Activated naive CD4-positive, alpha-beta T cell treated with anti-CD3 and anti-CD28 coated beads, Interleukin-2, amount 10 ng/mL, durations not matched to agents 7 days and 5 days (primary cell): ENCODE results near the gene MMS19.
"Not testable (repeated sequence)": the region's sequence is repeated elsewhere in the genome, so short reads cannot be mapped to it uniquely, and the experiment has no call there.

Experiments
- CTCF ChIA-PET: fragments of 350-600 bp; sonication (Branson Sonifier 250); formaldehyde crosslinking; loops from one replicate; lab custom pipeline; 2021; ENCODE audit warnings: antibody characterized with exemption; lab: Charles Lee
- DNase-seq: peaks from one replicate; pipeline ENCODE4 v3.0.0-alpha.2; 2020
- H3K27ac Mint-ChIP-seq: one replicate; pipeline ENCODE4 v1.8.0; 2021; ENCODE audit warnings: mild to moderate bottlenecking, moderate library complexity, mixed read lengths
- H3K27me3 Mint-ChIP-seq: one replicate; pipeline ENCODE4 v1.8.0; 2021; ENCODE audit warnings: mild to moderate bottlenecking, mixed read lengths
- H3K36me3 Mint-ChIP-seq: one replicate; pipeline ENCODE4 v1.8.0; 2021; ENCODE audit warnings: mixed read lengths
- H3K4me1 Mint-ChIP-seq: one replicate; pipeline ENCODE4 v1.8.0; 2021; ENCODE audit warnings: mixed read lengths
- H3K4me3 Mint-ChIP-seq: one replicate; pipeline ENCODE4 v1.8.0; 2021; ENCODE audit warnings: mild to moderate bottlenecking, moderate library complexity, mixed read lengths
- H3K9me3 Mint-ChIP-seq: one replicate; pipeline ENCODE4 v1.8.0; 2021; ENCODE audit warnings: mixed read lengths

MMS19 gene

GRCh38 chr10:97482381-97482780 is 15.8 kb downstream of the MMS19 start:
- DNase-seq = no peak
- H3K9me3 Mint-ChIP-seq = no peaks in the 10 kb centered on the region
- no peaks in the 10 kb centered on the region for H3K27me3 Mint-ChIP-seq
- no peak overlapping the region for H3K4me3 Mint-ChIP-seq
- CTCF ChIA-PET = interaction anchor here (1.0 kb wide), 1 partner anchor 76 kb away, joined by 3 read pairs; no protein-coding TSS in a partner anchor
- H3K36me3 Mint-ChIP-seq = peaks cover 28% of the 10 kb centered on the region
- no peaks in the 10 kb centered on the region for H3K4me1 Mint-ChIP-seq
- H3K27ac Mint-ChIP-seq = no peak overlapping the region

- H3K4me1 Mint-ChIP-seq = no peaks in the 10 kb centered on the region
- no peaks in the 10 kb centered on the region for H3K9me3 Mint-ChIP-seq
- no peak overlapping the region for H3K4me3 Mint-ChIP-seq
- no peak overlapping the region for H3K27ac Mint-ChIP-seq
- H3K36me3 Mint-ChIP-seq = peaks cover 36% of the 10 kb centered on the region
- CTCF ChIA-PET = no interaction called here
- H3K27me3 Mint-ChIP-seq = no peaks in the 10 kb centered on the region
- no peak for DNase-seq
Observed at GRCh38 chr10:97481071-97481470, 17.2 kb downstream of the MMS19 start.

- H3K36me3 Mint-ChIP-seq = peaks cover 44% of the 10 kb centered on the region
- H3K4me3 Mint-ChIP-seq = no peak overlapping the region
- CTCF ChIA-PET = no interaction called here
- DNase-seq = no peak
- H3K9me3 Mint-ChIP-seq = no peaks in the 10 kb centered on the region
- no peak overlapping the region for H3K27ac Mint-ChIP-seq
- no peaks in the 10 kb centered on the region for H3K27me3 Mint-ChIP-seq
- H3K4me1 Mint-ChIP-seq = no peaks in the 10 kb centered on the region
Observed at GRCh38 chr10:97479939-97480338, 18.3 kb downstream of the MMS19 start.

GRCh38 chr10:97479410-97479809 is 18.8 kb downstream of the MMS19 start:
- H3K36me3 Mint-ChIP-seq = peaks cover 47% of the 10 kb centered on the region
- CTCF ChIA-PET, DNase-seq, H3K4me3 Mint-ChIP-seq, H3K27me3 Mint-ChIP-seq, H3K27ac Mint-ChIP-seq, H3K4me1 Mint-ChIP-seq, H3K9me3 Mint-ChIP-seq: not testable (repeated sequence)

GRCh38 chr10:97475936-97476594 is 22.2 kb downstream of the MMS19 start:
- DNase-seq = no peak
- H3K4me3 Mint-ChIP-seq = no peak overlapping the region
- H3K4me1 Mint-ChIP-seq = no peaks in the 10 kb centered on the region
- CTCF ChIA-PET = interaction anchor here (1.0 to 1.1 kb wide), 3 partner anchors 10 to 78 kb away, joined by 3 to 5 read pairs (median 3); no protein-coding TSS in a partner anchor
- no peaks in the 10 kb centered on the region for H3K9me3 Mint-ChIP-seq
- no peaks in the 10 kb centered on the region for H3K27me3 Mint-ChIP-seq
- H3K36me3 Mint-ChIP-seq = peaks cover 52% of the 10 kb centered on the region
- H3K27ac Mint-ChIP-seq = no peak overlapping the region

- CTCF ChIA-PET = interaction anchor here (0.8 kb wide), 1 partner anchor 79 kb away, joined by 3 read pairs; no protein-coding TSS in a partner anchor
- no peak overlapping the region for H3K4me3 Mint-ChIP-seq
- no peak overlapping the region for H3K27ac Mint-ChIP-seq
Observed at GRCh38 chr10:97474918-97475317, 23.3 kb downstream of the MMS19 start.

GRCh38 chr10:97468781-97469180 is 29.4 kb downstream of the MMS19 start:
- CTCF ChIA-PET = interaction anchor here (0.6 to 6.3 kb wide), 3 partner anchors 58 to 84 kb away, joined by 3 to 73 read pairs (median 5); no protein-coding TSS in a partner anchor
- not testable (repeated sequence) for H3K27ac Mint-ChIP-seq, H3K9me3 Mint-ChIP-seq, H3K4me3 Mint-ChIP-seq, H3K4me1 Mint-ChIP-seq, H3K27me3 Mint-ChIP-seq, DNase-seq
- H3K36me3 Mint-ChIP-seq = peaks cover 39% of the 10 kb centered on the region

More at GRCh38 chr10:97474918-97475317, 23.3 kb downstream of the MMS19 start:
- H3K27me3 Mint-ChIP-seq = no peaks in the 10 kb centered on the region
- peaks cover 54% of the 10 kb centered on the region for H3K36me3 Mint-ChIP-seq
- DNase-seq = no peak
- no peaks in the 10 kb centered on the region for H3K4me1 Mint-ChIP-seq
- H3K9me3 Mint-ChIP-seq = no peaks in the 10 kb centered on the region

GRCh38 chr10:97468162-97468561 is 30.1 kb downstream of the MMS19 start:
- Mint-ChIP-seq H3K4me1 (no peaks in the 10 kb centered on the region), H3K4me3 (no peak overlapping the region), H3K27ac (no peak overlapping the region), H3K9me3 (no peaks in the 10 kb centered on the region), H3K27me3 (no peaks in the 10 kb centered on the region), H3K36me3 (peaks cover 38% of the 10 kb centered on the region)
- no peak for DNase-seq
- CTCF ChIA-PET = interaction anchor here (6.3 kb wide), 1 partner anchor 85 kb away, joined by 73 read pairs; no protein-coding TSS in a partner anchor

- H3K4me1 Mint-ChIP-seq = no peaks in the 10 kb centered on the region
- H3K27me3 Mint-ChIP-seq = no peaks in the 10 kb centered on the region
- CTCF ChIA-PET = interaction anchor here (1.0 to 6.3 kb wide), 4 partner anchors 10 to 105 kb away, joined by 3 to 73 read pairs (median 6); partner anchors contain the start of gene ANKRD2
- H3K27ac Mint-ChIP-seq = no peak overlapping the region
- H3K4me3 Mint-ChIP-seq = no peak overlapping the region
- H3K36me3 Mint-ChIP-seq = peaks cover 42% of the 10 kb centered on the region
- DNase-seq = no peak
- H3K9me3 Mint-ChIP-seq = no peaks in the 10 kb centered on the region
Observed at GRCh38 chr10:97466755-97467154, 31.5 kb downstream of the MMS19 start.

GRCh38 chr10:97465982-97466381 is 32.2 kb downstream of the MMS19 start:
- peaks cover 48% of the 10 kb centered on the region for H3K36me3 Mint-ChIP-seq
- peak overlapping the region; percentile 58 for H3K27ac Mint-ChIP-seq
- no peaks in the 10 kb centered on the region for H3K27me3 Mint-ChIP-seq
- CTCF ChIA-PET = interaction anchor here (1.1 to 6.3 kb wide), 5 partner anchors 10 to 106 kb away, joined by 3 to 73 read pairs (median 5); partner anchors contain the start of gene ANKRD2
- H3K9me3 Mint-ChIP-seq = no peaks in the 10 kb centered on the region
- no peak overlapping the region for H3K4me3 Mint-ChIP-seq
- no peaks in the 10 kb centered on the region for H3K4me1 Mint-ChIP-seq
- DNase-seq = no peak

- H3K9me3 Mint-ChIP-seq = no peaks in the 10 kb centered on the region
- peaks cover 50% of the 10 kb centered on the region for H3K36me3 Mint-ChIP-seq
- DNase-seq = no peak
- no peak overlapping the region for H3K27ac Mint-ChIP-seq
- no peak overlapping the region for H3K4me3 Mint-ChIP-seq
- CTCF ChIA-PET = interaction anchor here (0.9 to 6.3 kb wide), 16 partner anchors 9 to 147 kb away, joined by 3 to 73 read pairs (median 3); partner anchors contain the start of gene RRP12
- no peaks in the 10 kb centered on the region for H3K4me1 Mint-ChIP-seq
- H3K27me3 Mint-ChIP-seq = no peaks in the 10 kb centered on the region
Observed at GRCh38 chr10:97464226-97464625, 34.0 kb downstream of the MMS19 start.

GRCh38 chr10:97463363-97464132 is 34.7 kb downstream of the MMS19 start:
- peak; percentile 41 for DNase-seq
- Mint-ChIP-seq H3K27me3 (no peaks in the 10 kb centered on the region), H3K4me1 (no peaks in the 10 kb centered on the region), H3K4me3 (no peak overlapping the region), H3K27ac (peak overlapping the region; percentile 34), H3K9me3 (no peaks in the 10 kb centered on the region), H3K36me3 (peaks cover 52% of the 10 kb centered on the region)
- CTCF ChIA-PET = interaction anchor here (0.9 to 6.3 kb wide), 17 partner anchors 9 to 151 kb away, joined by 3 to 73 read pairs (median 3); partner anchors contain the start of gene RRP12

GRCh38 chr10:97462309-97462708 is 35.9 kb downstream of the MMS19 start:
- peaks cover 53% of the 10 kb centered on the region for H3K36me3 Mint-ChIP-seq
- no peaks in the 10 kb centered on the region for H3K9me3 Mint-ChIP-seq
- CTCF ChIA-PET = interaction anchor here (0.6 to 2.2 kb wide), 6 partner anchors 10 to 152 kb away, joined by 3 to 8 read pairs (median 3); no protein-coding TSS in a partner anchor
- no peaks in the 10 kb centered on the region for H3K4me1 Mint-ChIP-seq
- no peak overlapping the region for H3K4me3 Mint-ChIP-seq
- H3K27ac Mint-ChIP-seq = peak overlapping the region; percentile 42
- DNase-seq = no peak
- no peaks in the 10 kb centered on the region for H3K27me3 Mint-ChIP-seq

GRCh38 chr10:97459933-97460332 is 38.3 kb downstream of the MMS19 start:
- CTCF ChIA-PET = interaction anchor here (1.2 to 2.7 kb wide), 2 partner anchors 18 to 94 kb away, joined by 3 to 10 read pairs; no protein-coding TSS in a partner anchor
- no peak overlapping the region for H3K4me3 Mint-ChIP-seq
- no peaks in the 10 kb centered on the region for H3K27me3 Mint-ChIP-seq
- DNase-seq = no peak
- H3K9me3 Mint-ChIP-seq = no peaks in the 10 kb centered on the region
- H3K4me1 Mint-ChIP-seq = peaks cover under 1% of the 10 kb centered on the region
- peaks cover 60% of the 10 kb centered on the region for H3K36me3 Mint-ChIP-seq
- no peak overlapping the region for H3K27ac Mint-ChIP-seq
